ENCODE results near the gene ATCAY.

DNA sequence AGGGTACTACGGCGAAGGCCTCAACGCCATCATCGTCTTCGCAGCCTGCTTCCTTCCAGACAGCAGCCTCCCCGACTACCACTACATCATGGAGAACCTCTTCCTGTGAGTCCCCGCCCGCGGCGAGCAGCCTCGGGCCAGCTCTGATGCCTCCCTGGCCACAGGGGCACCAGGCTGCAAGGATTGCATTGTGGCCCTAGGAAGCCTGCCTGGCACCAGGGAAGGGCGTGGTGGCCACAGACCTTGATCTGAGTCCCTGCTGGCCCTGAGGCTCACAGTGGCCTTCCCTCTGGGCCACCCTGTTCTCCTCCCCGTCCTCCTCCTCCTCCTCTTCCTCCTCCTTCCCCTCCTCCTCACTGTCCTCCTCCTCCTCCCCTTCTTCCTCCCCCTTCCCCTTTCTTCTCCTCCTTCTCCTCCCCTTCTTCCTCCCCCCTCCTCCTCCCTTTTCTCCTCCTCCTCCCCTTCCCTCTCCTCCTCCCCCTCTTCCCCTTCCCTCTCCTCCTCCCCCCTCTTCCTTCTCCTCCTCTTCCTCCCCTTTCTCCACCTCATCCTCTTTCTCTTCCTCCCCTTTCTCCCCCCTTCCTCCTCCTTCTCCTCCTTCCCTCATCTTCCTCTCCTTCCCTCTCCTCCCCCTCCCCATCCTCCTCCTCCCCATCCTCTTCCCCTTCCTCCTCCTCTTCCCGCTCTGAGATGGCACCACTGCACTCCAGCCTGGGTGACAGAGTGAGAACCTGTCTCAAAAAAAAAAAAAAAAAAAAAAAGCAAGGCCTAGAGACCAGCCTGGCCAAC, 28.0 kb downstream of the ATCAY start:
- TF ChIP-seq, protein P1, sequence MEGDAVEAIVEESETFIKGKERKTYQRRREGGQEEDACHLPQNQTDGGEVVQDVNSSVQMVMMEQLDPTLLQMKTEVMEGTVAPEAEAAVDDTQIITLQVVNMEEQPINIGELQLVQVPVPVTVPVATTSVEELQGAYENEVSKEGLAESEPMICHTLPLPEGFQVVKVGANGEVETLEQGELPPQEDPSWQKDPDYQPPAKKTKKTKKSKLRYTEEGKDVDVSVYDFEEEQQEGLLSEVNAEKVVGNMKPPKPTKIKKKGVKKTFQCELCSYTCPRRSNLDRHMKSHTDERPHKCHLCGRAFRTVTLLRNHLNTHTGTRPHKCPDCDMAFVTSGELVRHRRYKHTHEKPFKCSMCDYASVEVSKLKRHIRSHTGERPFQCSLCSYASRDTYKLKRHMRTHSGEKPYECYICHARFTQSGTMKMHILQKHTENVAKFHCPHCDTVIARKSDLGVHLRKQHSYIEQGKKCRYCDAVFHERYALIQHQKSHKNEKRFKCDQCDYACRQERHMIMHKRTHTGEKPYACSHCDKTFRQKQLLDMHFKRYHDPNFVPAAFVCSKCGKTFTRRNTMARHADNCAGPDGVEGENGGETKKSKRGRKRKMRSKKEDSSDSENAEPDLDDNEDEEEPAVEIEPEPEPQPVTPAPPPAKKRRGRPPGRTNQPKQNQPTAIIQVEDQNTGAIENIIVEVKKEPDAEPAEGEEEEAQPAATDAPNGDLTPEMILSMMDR (conservative IDR thresholded peaks at IDR 0.05; ENCODE audit: low read length), result no peak
- no peak for TF ChIP-seq EZH2phosphoT487 (IDR thresholded peaks at IDR 0.05; ENCODE audit: borderline replicate concordance, low read depth, low read length)

Measured in OCI-LY7 (cell line).